NCI-H510A (cell line): Measurements from ENCODE around the gene FAM153A.
"Not testable (repeated sequence)": the region's sequence is repeated elsewhere in the genome, so short reads cannot be mapped to it uniquely, and the experiment has no call there.

Source experiments
- DNase-seq: peaks from one replicate; lab custom pipeline; 2025; lab: John Stamatoyannopoulos, UW

FAM153A gene

GRCh38 chr5:177782792-177783633 is at the start of gene FAM153A:
TSS of gene FAM153A (minus strand) at chr5:177782899.
- DNase-seq = not testable (repeated sequence)

GRCh38 chr5:177832287-177832686 is 49.6 kb upstream of the FAM153A start:
- DNase-seq = not testable (repeated sequence)

GRCh38 chr5:177826073-177826472 is 43.4 kb upstream of the FAM153A start:
- not testable (repeated sequence) for DNase-seq

DNA sequence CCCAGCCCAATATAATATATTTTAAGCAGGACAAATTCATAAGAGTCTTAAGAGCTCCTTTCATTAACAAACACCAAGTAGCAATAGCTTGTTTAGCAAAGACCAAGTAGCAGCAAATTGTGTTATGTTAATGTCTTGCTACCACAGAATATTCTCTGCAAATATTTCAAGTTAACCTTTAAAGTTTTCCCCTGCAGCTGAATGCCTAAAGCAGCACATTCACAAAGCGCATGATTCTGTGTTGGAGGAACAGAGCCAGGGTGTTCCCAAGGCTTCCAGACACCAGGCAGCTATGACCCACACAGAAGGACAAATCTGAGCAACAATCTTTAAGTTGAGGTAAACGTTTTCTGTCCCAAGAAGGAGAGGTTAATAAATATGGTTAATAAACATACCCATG is 42.1 kb upstream of the FAM153A start:
- DNase-seq = not testable (repeated sequence)

DNA sequence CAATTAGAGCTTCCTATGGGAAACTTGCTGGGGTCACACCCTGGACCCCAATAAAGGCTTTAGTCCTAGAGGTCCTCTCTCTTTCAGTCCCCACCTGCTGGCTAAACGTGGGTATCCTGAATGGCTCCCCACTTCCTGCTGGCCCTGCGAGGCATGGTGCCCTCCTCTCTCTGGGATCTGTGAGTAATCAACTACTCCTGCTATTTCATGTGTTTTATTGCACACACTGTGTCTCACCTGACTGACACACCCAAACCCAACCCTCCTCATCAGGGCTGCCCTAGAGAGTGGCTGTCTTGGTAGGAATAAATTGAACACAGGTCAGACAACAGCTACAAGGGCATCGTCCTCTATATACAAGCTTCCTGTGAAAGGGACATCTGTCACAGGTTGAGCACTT is 39.8 kb upstream of the FAM153A start:
- not testable (repeated sequence) for DNase-seq

DNA sequence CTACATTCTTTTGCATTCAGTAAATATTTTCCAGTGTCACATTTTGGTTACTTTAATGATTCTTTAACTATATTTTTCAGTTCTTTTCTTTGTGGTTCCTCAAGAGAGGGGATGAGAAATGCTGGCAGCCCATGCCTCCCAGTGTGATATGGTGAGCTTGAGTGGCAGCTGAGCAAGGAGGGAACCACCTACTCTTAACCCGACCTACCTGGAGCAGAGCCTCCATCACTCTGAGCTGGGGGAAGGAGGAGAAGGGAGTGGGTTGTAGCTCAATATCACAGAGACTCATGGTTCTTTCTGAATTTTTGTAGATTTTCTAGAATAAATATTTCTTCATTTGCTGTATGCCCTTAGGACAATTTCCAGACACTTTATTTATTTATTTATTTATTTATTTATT is 37.0 kb upstream of the FAM153A start:
- not testable (repeated sequence) for DNase-seq

DNA sequence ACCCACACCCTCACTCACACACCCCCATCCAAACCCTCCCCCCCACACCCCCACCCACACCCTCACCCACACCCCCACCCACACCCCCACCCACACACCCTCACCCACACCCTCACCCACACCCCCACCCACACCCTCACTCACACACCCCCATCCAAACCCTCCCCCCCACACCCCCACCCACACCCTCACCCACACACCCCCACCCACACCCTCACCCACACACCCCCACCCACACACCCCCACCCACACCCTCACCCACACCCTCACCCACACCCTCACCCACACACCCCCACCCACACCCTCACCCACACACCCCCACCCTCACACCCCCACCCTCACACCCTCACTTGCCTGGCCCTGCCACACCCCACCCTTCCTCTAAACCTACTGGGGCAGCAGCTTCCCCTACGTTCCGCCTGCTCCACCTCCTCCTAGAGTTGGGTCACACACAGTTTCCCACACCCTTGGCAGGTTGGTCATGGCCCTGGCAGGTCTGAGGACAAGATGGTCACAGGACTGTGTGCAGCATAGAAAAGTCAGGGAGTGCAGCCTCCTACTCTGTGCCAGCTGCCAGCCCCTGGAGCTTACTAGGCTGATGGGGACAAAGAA is 30.2 kb upstream of the FAM153A start:
- not testable (repeated sequence) for DNase-seq

- DNase-seq = not testable (repeated sequence)
These were observed 29.6 kb upstream of the FAM153A start for GRCh38 chr5:177812160-177812743.

GRCh38 chr5:177809209-177809913 is 26.7 kb upstream of the FAM153A start:
- not testable (repeated sequence) for DNase-seq

DNA sequence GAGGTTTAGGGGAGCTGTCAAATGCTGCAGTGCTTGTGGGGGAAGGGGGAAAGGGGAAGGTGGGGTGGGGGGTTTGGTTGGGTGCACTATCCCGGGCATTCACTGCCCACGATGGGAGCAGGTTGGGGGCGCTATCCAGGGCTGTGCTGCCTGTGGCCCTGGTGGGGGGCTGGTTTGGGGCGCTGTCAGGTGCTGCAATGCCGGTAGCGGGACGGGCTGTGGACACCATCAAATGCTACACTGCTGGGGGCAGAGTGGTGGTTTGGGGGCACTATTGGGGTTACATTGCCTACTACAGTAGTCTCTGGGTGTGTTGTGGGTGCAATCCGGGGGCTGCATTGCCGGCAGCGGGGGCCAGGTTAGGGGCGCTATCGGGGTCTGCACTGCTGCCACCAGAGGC is 25.7 kb upstream of the FAM153A start:
- not testable (repeated sequence) for DNase-seq

- DNase-seq = not testable (repeated sequence)
These were observed 24.6 kb upstream of the FAM153A start for GRCh38 chr5:177807265-177807664.

GRCh38 chr5:177801427-177801826 is 18.7 kb upstream of the FAM153A start:
- not testable (repeated sequence) for DNase-seq

- DNase-seq = not testable (repeated sequence)
These were observed 15.6 kb upstream of the FAM153A start for GRCh38 chr5:177798237-177798840.

DNA sequence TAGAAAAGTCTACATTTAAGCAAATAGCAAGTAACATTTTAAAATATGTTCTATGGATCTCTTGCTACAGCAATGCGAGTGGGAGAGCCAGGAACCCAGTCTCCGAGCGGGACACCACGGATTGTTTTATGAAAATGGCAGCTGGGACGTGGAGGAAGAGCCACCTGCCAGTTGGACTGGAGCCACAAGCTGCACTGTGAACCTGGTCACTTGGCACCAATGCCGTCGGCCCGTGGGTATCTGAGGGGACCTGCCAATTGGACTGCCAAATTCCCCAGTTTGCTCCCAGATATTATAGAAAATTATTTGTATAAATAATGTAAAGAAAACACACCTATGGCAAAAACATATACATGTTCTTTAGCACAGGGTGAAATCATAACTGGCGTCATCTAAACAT is 10.6 kb upstream of the FAM153A start:
- not testable (repeated sequence) for DNase-seq

DNA sequence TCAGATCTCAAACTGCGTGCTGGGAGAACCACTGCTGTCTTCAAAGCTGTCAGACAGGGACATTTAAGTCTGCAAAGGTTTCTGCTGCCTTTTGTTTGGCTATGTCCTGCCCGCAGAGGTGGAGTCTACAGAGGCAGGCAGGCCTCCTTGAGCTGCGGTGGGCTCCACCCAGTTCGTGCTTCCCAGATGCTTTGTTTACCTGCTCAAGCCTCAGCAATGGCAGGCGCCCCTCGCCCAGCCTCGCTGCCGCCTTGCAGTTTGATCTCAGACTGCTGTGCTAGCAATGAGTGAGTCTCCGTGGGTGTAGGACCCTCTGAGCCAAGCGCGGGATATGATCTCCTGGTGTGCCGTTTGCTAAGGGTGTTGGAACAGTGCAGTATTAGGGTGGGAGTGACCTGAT is 8.9 kb upstream of the FAM153A start:
- DNase-seq = not testable (repeated sequence)

- not testable (repeated sequence) for DNase-seq
These were observed 530 bp downstream of the FAM153A start for GRCh38 chr5:177782169-177782568.

DNA sequence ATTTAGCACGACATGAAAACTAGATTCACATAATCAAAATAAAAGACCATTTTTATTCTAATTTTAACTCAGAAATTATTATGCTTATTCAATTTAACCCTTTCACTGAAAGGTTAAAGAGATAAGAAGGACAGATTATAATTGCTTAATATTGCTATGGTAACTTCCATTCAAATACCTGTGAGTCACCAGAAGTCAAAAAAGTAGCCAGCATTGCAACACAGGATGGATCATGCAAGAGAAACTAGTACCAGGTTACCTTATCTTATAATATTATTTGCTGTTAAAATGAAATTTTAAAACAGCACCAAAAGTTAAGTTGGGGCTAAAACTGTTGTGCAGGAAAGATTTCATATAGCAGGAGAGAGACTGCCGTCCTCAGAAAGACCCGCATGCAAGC is 11.5 kb downstream of the FAM153A start:
- DNase-seq = not testable (repeated sequence)

DNA sequence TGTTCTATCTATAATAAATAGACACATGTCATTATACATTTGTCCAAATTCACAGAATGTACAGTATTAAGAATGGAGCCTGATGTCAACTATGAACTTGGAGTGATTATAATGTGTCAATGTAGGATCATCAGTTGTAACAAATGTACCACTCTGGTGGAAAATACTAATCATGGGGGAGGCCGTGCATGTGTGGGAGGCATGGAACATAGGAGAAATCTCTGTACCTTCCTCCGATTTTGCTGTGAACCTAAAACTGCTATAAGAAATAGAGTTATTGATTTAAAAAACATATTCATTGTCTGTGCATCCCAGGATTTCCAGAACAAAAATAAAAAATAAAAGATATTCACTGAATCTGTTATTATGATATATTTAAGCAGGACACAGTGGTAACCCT is 12.1 kb downstream of the FAM153A start:
- not testable (repeated sequence) for DNase-seq

DNA sequence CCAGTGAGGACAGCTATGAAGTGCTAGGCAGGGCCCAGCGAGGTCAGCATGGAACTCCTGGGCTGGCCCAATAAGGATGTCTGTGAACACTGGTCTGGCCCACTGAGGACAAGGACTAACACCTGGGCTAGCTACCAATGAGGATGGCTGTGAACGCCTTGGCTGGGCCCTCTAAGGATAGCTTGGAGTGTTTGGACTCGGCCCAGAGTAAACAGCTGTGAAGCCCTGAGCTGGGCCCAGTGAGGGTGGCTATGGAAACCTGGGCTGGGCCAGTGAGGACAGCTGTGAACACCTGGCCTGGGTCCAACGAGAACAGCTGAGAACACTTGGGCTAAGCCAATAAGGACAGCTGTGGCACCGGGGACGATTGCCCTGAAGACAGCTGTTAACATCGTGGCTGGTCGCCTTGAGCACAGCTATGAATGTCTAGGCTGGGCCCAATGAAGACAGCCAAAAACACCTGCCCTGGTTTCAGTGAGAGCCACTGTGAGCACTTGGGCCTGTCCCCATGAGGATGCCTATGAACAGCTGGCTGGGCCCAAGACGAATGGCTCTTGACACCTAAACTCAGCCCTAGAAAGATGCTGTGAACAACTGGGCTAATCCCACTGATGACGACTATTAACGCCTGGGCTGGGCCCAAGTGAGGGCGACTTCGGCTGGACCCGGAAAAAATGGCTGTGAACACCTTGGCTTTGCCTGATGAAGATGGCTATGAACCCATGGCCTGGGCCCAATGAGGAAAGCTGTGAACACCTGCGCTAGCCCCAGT is 18.8 kb downstream of the FAM153A start:
- not testable (repeated sequence) for DNase-seq

DNA sequence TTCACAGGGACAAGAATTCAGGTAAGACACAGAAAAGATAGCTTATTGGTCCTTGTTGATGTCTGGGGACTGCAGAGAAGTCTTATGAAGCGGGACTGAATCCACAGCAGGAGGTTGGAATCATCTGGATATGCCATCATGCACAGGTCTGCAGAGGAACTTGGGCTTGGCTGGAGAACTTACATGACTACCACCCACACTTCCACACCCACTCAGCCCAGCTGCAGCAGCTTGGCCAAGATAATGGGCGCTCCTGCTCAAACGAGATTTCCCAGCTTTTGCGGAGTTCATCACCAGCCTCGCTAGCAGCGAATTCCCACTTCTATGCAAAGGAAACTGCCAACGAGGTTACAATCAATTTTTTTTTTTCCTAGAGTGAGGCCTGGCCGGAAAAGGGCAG is 21.7 kb downstream of the FAM153A start:
- not testable (repeated sequence) for DNase-seq

DNA sequence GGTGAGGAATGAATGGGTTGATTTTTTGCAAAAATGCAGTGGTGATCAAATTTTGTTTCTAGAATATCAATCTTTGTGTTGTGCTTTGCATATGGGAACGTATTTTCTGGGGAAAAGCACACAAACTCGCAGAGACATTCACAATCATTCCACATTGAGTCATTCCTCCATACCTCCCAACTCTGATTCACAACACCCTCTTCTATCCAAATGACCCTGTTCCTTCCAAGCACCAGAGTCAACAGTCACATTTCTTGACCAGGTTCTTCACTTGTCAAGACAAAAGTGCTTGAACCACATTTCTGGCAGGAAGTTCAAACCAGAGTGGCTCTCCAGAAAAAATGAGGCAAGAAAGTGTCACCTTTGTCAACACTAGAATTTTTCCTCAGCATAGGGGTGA is 35.3 kb downstream of the FAM153A start:
- not testable (repeated sequence) for DNase-seq
